A673 (cell line): Measurements from ENCODE around the gene SNX30.

Source experiments
- CTCF ChIP-seq: fragments of 300-800, 200-600 bp; sonication (generic); conservative IDR thresholded peaks from 2 replicates; pipeline ENCODE4 v1.5.1; 2017; ENCODE audit warnings: low read depth, mild to moderate bottlenecking, antibody characterized with exemption, low read length, moderate library complexity, mixed read lengths
- EZH2 ChIP-seq: fragments of 200-600 bp; sonication (generic); IDR thresholded peaks from 2 replicates; pipeline ENCODE4 v1.6.1; 2017; ENCODE audit warnings: borderline replicate concordance, low read depth, mild to moderate bottlenecking, mixed read lengths, antibody characterized with exemption, low read length; ENCODE audit not compliant: poor library complexity, severe bottlenecking

- TF ChIP-seq CTCF (no peak), EZH2 (no peak)
Observed at GRCh38 chr9:112764837-112765236, 14.3 kb downstream of the SNX30 start.
